ENCODE results near the gene ZCRB1.

Gene ZCRB1

DNA sequence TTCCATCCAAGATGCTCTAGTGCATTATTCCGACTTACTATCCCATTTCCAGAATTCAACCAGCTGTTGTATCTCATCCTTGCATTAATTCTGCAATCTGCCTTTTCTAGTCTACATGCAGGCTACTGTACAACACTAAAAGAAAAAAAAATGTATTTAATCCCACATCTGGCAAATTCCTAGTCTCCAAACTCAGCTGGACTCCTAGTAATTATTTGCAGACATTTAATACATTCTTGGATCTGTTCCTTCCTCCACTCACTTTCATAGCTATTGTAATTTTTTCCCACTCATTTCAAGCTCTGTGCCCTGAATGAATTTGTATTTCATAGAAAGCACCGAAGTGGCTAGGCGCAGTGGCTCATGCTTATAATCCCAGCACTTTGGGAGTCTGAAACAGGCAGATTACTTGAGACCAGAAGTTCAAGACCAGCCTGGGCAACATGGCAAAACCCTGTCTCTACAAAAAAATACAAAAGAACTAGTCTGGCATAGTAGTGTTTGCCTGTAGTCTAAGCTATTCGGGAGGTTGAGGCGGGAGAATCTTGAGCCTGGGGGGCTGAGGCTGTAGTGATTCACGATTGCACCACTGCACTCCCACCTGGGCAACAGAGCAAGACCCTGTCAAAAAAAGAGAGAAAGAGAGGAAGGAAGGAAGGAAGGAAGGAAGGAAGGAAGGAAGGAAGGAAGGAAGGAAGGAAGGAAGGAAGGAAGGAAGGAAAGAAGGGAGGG is 48.3 kb downstream of the ZCRB1 start:
- DNase-seq = no peak

DNA sequence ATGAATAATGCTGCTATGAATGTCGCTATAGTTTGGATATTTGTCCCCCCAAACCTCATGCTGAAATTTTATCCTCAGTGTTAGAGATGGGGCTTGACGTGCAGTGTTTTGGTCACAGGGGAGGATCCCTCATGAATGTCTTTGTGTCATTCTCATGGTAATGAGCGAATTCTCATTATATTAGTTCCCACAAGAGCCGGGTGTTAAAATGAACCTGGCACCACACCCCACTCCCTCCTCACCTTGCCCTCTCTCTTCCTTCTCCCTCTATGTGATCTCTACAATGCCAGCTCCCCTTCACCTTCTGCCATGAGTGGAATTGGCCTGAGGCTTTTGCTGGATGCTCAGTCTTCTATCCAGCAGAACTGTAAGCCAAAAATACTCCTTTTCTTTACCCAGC is 50.4 kb downstream of the ZCRB1 start:
- no peak for DNase-seq

DNA sequence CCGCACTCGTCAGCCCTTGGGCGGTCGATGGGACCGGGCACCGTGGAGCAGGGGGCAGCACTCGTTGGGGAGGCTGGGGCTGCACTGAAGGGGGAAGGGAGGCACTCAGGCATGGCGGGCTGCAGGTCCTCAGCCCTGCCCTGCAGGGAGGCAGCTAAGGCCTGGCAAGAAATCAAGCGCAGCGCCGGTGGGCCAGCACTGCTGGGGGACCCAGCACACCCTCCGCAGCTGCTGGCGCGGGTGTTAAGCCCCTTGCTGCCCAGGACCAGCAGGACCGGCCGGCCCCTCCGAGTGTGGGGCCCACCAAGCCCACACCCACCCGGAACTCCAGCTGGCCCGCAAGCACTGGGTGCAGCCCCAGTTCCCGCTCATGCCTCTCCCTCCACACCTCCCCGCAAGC is 52.2 kb downstream of the ZCRB1 start:
- DNase-seq = no peak

DNA sequence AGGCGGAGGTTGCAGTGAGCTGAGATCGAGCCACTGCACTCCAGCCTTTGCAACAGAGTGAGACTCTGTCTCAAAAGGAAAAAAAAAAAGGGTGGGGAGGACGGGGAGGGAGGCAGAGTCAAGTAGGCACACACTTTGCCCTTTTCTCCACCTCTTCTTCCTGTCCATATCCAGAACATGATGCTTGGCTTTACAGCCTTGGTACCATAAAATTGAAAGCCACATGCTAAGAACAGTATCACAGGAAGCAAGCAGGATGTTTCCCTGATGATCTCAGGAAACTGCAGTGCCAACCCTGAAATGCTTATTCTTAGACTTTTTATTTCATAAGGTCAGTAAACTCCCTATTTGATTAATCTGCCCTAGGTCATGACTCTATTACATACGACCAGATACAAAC is 55.3 kb downstream of the ZCRB1 start:
- no peak for DNase-seq

DNA sequence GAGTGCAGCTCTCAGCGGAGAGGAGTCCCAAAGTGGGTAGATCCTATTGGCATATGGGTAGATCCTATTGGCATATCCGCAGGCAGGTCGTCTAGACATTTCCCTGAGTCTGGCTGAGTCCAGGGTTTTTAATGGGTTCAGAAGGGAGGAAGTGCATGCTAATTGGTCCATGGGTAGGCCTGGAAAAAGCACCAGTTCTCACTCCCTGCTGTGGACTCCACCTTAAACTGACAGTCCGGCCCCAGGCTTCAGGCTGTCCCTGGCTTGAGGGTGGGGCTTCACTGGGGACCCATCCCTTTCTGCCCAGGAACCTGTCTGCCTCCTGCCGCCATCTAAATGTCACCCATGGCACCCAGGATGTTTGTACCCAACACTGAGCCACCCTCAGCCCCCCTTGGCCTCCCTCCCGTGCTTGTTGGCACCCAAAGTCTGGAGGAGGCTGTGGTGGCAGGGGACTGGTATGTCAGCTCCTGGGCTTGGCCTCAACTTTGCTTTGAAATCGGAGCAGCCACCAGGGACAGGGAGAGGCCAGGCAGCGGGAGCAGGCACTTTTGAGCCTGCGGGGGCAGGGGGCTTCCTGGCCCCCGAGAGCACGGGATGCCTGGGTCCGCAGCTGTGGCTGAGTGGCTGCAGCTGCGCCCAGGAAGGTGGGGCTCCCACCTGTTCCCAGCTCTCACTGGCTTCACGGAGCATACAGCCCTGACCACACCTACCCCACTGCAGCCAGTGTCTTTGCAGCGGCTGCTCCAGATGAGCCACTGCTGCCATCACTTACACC is 58.3 kb downstream of the ZCRB1 start:
- no peak for DNase-seq

DNA sequence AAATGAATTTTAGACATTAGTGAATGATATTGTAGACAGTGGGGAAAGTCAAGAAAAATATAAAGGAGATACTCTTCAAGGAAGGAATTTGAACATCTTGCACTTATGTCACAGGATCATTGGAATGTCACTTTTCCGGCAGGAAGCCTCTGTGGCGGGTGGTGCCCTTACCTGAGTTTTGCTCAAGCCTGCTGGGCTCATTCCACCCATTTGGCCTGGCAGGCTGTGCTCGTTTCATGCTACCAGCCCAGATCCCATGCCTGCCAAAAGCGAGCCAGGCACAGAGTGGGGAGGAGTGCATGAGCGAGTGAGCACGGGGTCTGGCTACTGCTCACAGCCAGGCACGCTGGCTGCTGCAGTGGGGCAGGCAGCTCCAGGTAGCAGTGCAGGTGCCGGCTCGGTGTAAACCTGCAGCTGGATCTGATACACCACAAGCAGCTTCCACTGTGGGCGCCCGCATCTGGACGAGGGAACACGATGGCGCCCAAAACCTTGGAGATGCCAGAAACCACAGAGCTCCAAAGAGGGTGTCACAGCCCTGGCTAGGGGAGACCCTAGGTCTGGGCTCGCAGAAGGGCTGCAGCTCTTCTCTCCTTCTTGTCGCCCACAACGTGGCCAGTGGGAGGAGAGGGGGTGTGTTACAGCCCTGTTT is 59.2 kb downstream of the ZCRB1 start:
- no peak for DNase-seq

DNA sequence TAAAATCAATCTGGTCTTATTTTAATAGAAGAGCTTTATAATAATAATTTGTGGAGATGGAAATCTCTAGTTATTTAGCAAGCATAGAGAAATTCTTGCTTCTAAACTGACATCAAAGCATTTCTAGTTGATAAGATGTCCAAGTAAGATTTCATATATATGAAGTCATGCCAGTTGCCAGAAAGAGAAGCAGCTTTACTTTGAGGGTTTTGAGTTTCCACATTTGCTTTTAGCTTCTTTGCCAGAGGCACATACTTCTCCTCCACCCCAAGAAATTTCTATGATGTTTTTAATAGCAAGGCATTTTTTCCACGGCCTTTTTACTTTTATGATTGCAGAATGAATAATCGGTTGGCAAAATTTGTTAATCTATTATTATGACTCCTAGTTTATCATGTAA is 63.6 kb downstream of the ZCRB1 start:
- DNase-seq = no peak
